Keratinocyte (primary cell): Measurements from ENCODE around the gene WARS2. TPM values are rescaled to one million over a fixed set of nuclear protein-coding genes. Genes with fewer than 3 reads are reported as not detected.

Experiments used
- DNase-seq: peaks from one replicate; pipeline ENCODE4 v3.0.0-alpha.2; 2011; ENCODE audit warnings: low read depth, missing footprints, low spot score
- FAIRE-seq: peaks from 2 replicates; lab custom pipeline; 2011; peaks lifted over from hg19 to GRCh38; lab: Jason Lieb, UNC
- H2AFZ ChIP-seq: 2 replicates; pipeline ENCODE4 v1.6.0; 2012; ENCODE audit warnings: low read length, control low read depth, inconsistent platforms; ENCODE audit not compliant: control insufficient read depth
- H3K27ac ChIP-seq: 2 replicates; pipeline ENCODE4 v1.5.1; 2011; ENCODE audit warnings: low read length; ENCODE audit not compliant: control insufficient read depth, insufficient read depth
- H3K27me3 ChIP-seq: 3 replicates; pipeline ENCODE4 v1.6.0; 2011; ENCODE audit warnings: low read length; ENCODE audit not compliant: control insufficient read depth, insufficient read depth; ENCODE audit errors: extremely low read depth
- H3K36me3 ChIP-seq, 2 experiments: 2 replicates in 1 of 2; 3 replicates in 1 of 2; pipeline ENCODE4 v1.5.1; 2011; ENCODE audit warnings: low read length in 2 of 2, mild to moderate bottlenecking in 1 of 2; ENCODE audit not compliant: control insufficient read depth in 2 of 2, insufficient read depth in 2 of 2; ENCODE audit errors: extremely low read depth in 1 of 2
- H3K4me1 ChIP-seq: 3 replicates; pipeline ENCODE4 v1.5.1; 2011; ENCODE audit warnings: low read length; ENCODE audit not compliant: control insufficient read depth, insufficient read depth; ENCODE audit errors: extremely low read depth
- H3K4me2 ChIP-seq: 3 replicates; pipeline ENCODE4 v1.6.0; 2011; ENCODE audit warnings: low read depth, low read length; ENCODE audit not compliant: control insufficient read depth, insufficient read depth; ENCODE audit errors: extremely low read depth
- H3K4me3 ChIP-seq, 3 experiments: fragments of 200-600 bp in 1 of 3; sonication (generic) in 1 of 3; 2 replicates in 2 of 3; 3 replicates in 1 of 3; pipeline ENCODE4 v1.5.1; 2011 to 2016; ENCODE audit warnings: low read length in 3 of 3, mild to moderate bottlenecking in 3 of 3, control low read depth in 2 of 3, inconsistent platforms in 1 of 3, low read depth in 1 of 3, mixed read lengths in 1 of 3, mixed run types in 1 of 3, moderate library complexity in 1 of 3; ENCODE audit not compliant: control insufficient read depth in 2 of 3, insufficient read depth in 2 of 3; ENCODE audit errors: extremely low read depth in 1 of 3
- H3K79me2 ChIP-seq: 2 replicates; pipeline ENCODE4 v1.6.0; 2012; ENCODE audit warnings: low read length; ENCODE audit not compliant: control insufficient read depth, insufficient read depth
- H3K9ac ChIP-seq: 3 replicates; pipeline ENCODE4 v1.6.0; 2011; ENCODE audit warnings: low read length; ENCODE audit not compliant: control insufficient read depth, insufficient read depth; ENCODE audit errors: extremely low read depth
- H3K9me1 ChIP-seq: 3 replicates; pipeline ENCODE4 v1.6.0; 2011; ENCODE audit warnings: low read length; ENCODE audit not compliant: control insufficient read depth, insufficient read depth; ENCODE audit errors: extremely low read depth
- H3K9me3 ChIP-seq: 2 replicates; pipeline ENCODE4 v1.5.1; 2012; ENCODE audit warnings: low read depth, low read length; ENCODE audit not compliant: control insufficient read depth
- H4K20me1 ChIP-seq: 3 replicates; pipeline ENCODE4 v1.6.0; 2011; ENCODE audit warnings: low read length; ENCODE audit not compliant: control insufficient read depth, insufficient read depth; ENCODE audit errors: extremely low read depth
- EZH2 ChIP-seq: IDR thresholded peaks from one replicate; pipeline ENCODE4 v1.6.1; 2012; ENCODE audit warnings: inconsistent platforms, mild to moderate bottlenecking, low read length, moderate library complexity
- dilution Hi-C: fragments of 300-500 bp; cut with MboI; formaldehyde crosslinking; loops from one replicate; pipeline ENCODE4 v1.7.0; 2020; ENCODE audit warnings: low sequenced_read_pairs; ENCODE audit not compliant: extremely low pct_ligation_motif_present
- polyA plus RNA-seq, 5 experiments: library from polyadenylated mRNA; depleted of rRNA in 3 of 5; stranded (reverse) in 3 of 5; stranded (forward) in 1 of 5; unstranded in 1 of 5; fragments of >200 nt; gene quantifications; 1 replicate in 1 of 5; 2 replicates in 3 of 5; 3 replicates in 1 of 5; pipeline versions ENCODE4 v1.2.1 to v1.2.3, GENCODE V29; 2011 to 2012; ENCODE audit warnings: missing spikeins in 2 of 5, low read depth in 1 of 5, low replicate concordance in 1 of 5
- TF ChIP-seq, protein P1 (sequence below), 3 experiments: IDR thresholded peaks in 1 of 3; conservative IDR thresholded peaks in 1 of 3; optimal IDR thresholded peaks in 1 of 3; 2 replicates in 2 of 3; 3 replicates in 1 of 3; pipeline versions ENCODE3 to v1.5.1; 2011; ENCODE audit warnings: low read length in 3 of 3, mild to moderate bottlenecking in 3 of 3, moderate library complexity in 2 of 3, control low read depth in 1 of 3, inconsistent platforms in 1 of 3; ENCODE audit not compliant: insufficient read depth in 2 of 3; ENCODE audit errors: extremely low read depth in 1 of 3

WARS2 gene
- polyA plus RNA-seq, 1 donor (not counting 4 experiments of a cell fraction or from before 2014, with no cell fraction given), result 10.3 TPM

DNA sequence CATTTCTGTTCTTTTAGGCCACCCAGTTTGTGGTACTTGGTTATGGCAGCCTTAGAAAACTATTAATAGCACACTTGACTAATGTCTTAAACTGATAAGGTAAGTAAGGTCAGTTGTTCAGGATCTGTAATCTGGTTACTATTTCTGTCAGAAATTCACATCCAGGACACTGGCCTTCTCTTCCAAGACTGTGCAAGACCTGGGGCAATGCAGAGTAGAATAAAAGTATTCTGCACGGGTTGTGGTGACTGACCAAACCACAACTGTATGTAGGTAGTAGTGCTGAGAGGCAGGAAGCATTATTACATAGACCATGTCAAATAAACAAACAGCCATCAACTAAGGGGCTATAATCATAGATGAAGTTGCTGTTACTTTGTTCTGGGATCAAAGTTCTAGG lies 46.7 kb downstream of the WARS2 start:
- H3K9me3 ChIP-seq, result no peaks in the 10 kb centered on the region
- dilution Hi-C loops, result no loop called here
- H3K27me3 ChIP-seq, result no peaks in the 10 kb centered on the region
- no peak for FAIRE-seq
- TF ChIP-seq EZH2, result no peak
- TF ChIP-seq, protein P1, sequence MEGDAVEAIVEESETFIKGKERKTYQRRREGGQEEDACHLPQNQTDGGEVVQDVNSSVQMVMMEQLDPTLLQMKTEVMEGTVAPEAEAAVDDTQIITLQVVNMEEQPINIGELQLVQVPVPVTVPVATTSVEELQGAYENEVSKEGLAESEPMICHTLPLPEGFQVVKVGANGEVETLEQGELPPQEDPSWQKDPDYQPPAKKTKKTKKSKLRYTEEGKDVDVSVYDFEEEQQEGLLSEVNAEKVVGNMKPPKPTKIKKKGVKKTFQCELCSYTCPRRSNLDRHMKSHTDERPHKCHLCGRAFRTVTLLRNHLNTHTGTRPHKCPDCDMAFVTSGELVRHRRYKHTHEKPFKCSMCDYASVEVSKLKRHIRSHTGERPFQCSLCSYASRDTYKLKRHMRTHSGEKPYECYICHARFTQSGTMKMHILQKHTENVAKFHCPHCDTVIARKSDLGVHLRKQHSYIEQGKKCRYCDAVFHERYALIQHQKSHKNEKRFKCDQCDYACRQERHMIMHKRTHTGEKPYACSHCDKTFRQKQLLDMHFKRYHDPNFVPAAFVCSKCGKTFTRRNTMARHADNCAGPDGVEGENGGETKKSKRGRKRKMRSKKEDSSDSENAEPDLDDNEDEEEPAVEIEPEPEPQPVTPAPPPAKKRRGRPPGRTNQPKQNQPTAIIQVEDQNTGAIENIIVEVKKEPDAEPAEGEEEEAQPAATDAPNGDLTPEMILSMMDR (optimal IDR thresholded peaks at IDR 0.05 in 1 of 3, IDR thresholded peaks at IDR 0.05 in 1 of 3, conservative IDR thresholded peaks at IDR 0.05 in 1 of 3; ENCODE audit: extremely low read depth in 1 of 3, insufficient read depth in 2 of 3, low read length in 3 of 3), result no peak
- no peak overlapping the region for H2AFZ ChIP-seq
- H3K4me2 ChIP-seq, result no peak overlapping the region
- H3K4me1 ChIP-seq, result no peaks in the 10 kb centered on the region
- DNase-seq, result no peak
- no peak overlapping the region for H3K27ac ChIP-seq
- H3K9me1 ChIP-seq, result no peaks in the 10 kb centered on the region
- no peaks in the 10 kb centered on the region for H4K20me1 ChIP-seq
- no peaks in the 10 kb centered on the region for H3K79me2 ChIP-seq
- no peaks in the 10 kb centered on the region for H3K36me3 ChIP-seq
- H3K4me3 ChIP-seq, result no peak overlapping the region
- H3K9ac ChIP-seq, result no peak overlapping the region

DNA sequence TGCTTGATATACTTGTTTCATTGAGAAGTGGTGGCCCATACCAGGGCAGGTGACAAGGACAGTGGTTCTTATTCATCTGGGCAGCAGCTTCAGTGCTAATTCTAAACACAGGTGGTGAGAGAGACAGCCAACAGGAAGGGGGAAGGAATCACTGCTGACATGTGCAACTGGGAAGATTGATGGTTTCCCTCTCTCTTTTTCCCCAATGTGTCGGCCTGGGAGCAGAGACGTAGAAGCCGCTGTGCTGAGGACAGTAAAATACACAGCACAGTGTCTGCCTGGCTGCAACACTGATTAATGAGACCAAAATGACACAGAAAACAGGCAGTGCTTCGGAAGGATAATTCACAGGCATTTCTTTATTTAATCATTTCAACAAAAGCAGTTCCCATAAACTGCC lies 48.8 kb downstream of the WARS2 start:
- no peak overlapping the region for H3K9ac ChIP-seq
- no peaks in the 10 kb centered on the region for H3K27me3 ChIP-seq
- DNase-seq (no peak), FAIRE-seq (no peak)
- H3K27ac ChIP-seq, result no peak overlapping the region
- dilution Hi-C loops, result no loop called here
- H3K36me3 ChIP-seq, result no peaks in the 10 kb centered on the region
- no peaks in the 10 kb centered on the region for H3K9me3 ChIP-seq
- H3K4me1 ChIP-seq, result no peaks in the 10 kb centered on the region
- no peaks in the 10 kb centered on the region for H4K20me1 ChIP-seq
- no peak overlapping the region for H3K4me2 ChIP-seq
- H3K9me1 ChIP-seq, result no peaks in the 10 kb centered on the region
- TF ChIP-seq, protein P1 (optimal IDR thresholded peaks at IDR 0.05 in 1 of 3, IDR thresholded peaks at IDR 0.05 in 1 of 3, conservative IDR thresholded peaks at IDR 0.05 in 1 of 3; ENCODE audit: extremely low read depth in 1 of 3, insufficient read depth in 2 of 3, low read length in 3 of 3), result no peak
- no peak for TF ChIP-seq EZH2
- H3K79me2 ChIP-seq, result no peaks in the 10 kb centered on the region
- H3K4me3 ChIP-seq, result no peak overlapping the region
- no peak overlapping the region for H2AFZ ChIP-seq
